K562 (cell line): Measurements from ENCODE around the gene CDKN2B-AS1. TPM values are rescaled to one million over a fixed set of nuclear protein-coding genes. Genes with fewer than 3 reads are reported as not detected.

Experiments
- ATAC-seq: fragments of 200-7000 bp; cut with Tn5 transposase; 3 replicates; pipeline ENCODE4 v1.9.1; 2020; ENCODE audit warnings: moderate library complexity
- BruUV-seq: library from RNA; stranded (reverse); fragments of 400-500 nt; replicated peaks from 2 replicates; lab custom pipeline; 2021; lab: Mats Ljungman, UMichigan
- CTCF ChIA-PET: fragments of 300-600 bp; formaldehyde crosslinking; extraction: SDS; loops from one replicate; lab custom pipeline; 2021; ENCODE audit warnings: low intra/inter-chr PET ratio; lab: Yijun Ruan, JAX
- POLR2A ChIA-PET: fragments of 300-600, 350-650 bp; sonication (Branson Sonifier 250); formaldehyde crosslinking; extraction: SDS; loops from one replicate; lab custom pipeline; 2021; ENCODE audit warnings: antibody characterized with exemption, inconsistent platforms; lab: Yijun Ruan, JAX
- DNase-seq, 4 experiments: peaks; one replicate each; pipeline versions ENCODE4 v3.0.0 to v3.0.0-alpha.2; 2011 to 2018; ENCODE audit warnings: low spot score in 3 of 4, mixed read lengths in 3 of 4; ENCODE audit errors: extremely low read depth in 1 of 4
- FAIRE-seq: peaks from 2 replicates; lab custom pipeline; 2011; peaks lifted over from hg19 to GRCh38; lab: Jason Lieb, UNC
- H2AFZ ChIP-seq: 2 replicates; pipeline ENCODE4 v1.6.0; 2011; ENCODE audit warnings: low read depth, low read length, control low read depth, inconsistent platforms
- H3K27ac ChIP-seq: fragments of 200-600 bp; 3 replicates; pipeline ENCODE4 v1.8.0; 2011; ENCODE audit warnings: low read depth, mild to moderate bottlenecking, control low read depth, inconsistent platforms, low read length, moderate library complexity, mixed read lengths; ENCODE audit errors: extremely low read depth
- H3K27me3 ChIP-seq, 2 experiments: fragments of 300-600 bp in 1 of 2; 2 replicates in 1 of 2; 3 replicates in 1 of 2; pipeline versions ENCODE4 v1.6.0 to v1.8.0; 2011; ENCODE audit warnings: inconsistent platforms in 2 of 2, low read length in 2 of 2, mild to moderate bottlenecking in 1 of 2, mixed read lengths in 1 of 2, moderate library complexity in 1 of 2; ENCODE audit not compliant: control insufficient read depth in 2 of 2, insufficient read depth in 2 of 2
- H3K36me3 ChIP-seq: fragments of 300-600 bp; 3 replicates; pipeline ENCODE4 v1.8.0; 2011; ENCODE audit warnings: mild to moderate bottlenecking, low read length, inconsistent platforms; ENCODE audit not compliant: control insufficient read depth, insufficient read depth
- H3K4me1 ChIP-seq, 2 experiments: fragments of 200-600 bp in 1 of 2; replicated peaks in 1 of 2; 2 replicates in 1 of 2; 3 replicates in 1 of 2; pipeline versions ENCODE4 v1.5.1 to v1.8.0; 2011; ENCODE audit warnings: inconsistent platforms in 2 of 2, low read length in 2 of 2, mild to moderate bottlenecking in 1 of 2, mixed read lengths in 1 of 2, moderate library complexity in 1 of 2; ENCODE audit not compliant: control insufficient read depth in 2 of 2, insufficient read depth in 2 of 2
- H3K4me2 ChIP-seq: 2 replicates; pipeline ENCODE4 v1.6.1; 2011; ENCODE audit warnings: low read length, control low read depth, inconsistent platforms, mixed read lengths; ENCODE audit not compliant: insufficient read depth
- H3K4me3 ChIP-seq: fragments of 200-600 bp; sonication (generic), shearing (Covaris generic); 2 replicates; pipeline ENCODE4 v1.5.1; 2016; ENCODE audit warnings: control low read depth, inconsistent platforms
- H3K79me2 ChIP-seq: fragments of 200-600 bp; 3 replicates; pipeline ENCODE4 v1.8.0; 2011; ENCODE audit warnings: low read length, inconsistent platforms; ENCODE audit not compliant: control insufficient read depth, insufficient read depth
- H3K9ac ChIP-seq, 2 experiments: 2 replicates each; pipeline versions ENCODE4 v1.6.0 to v1.6.1; 2011; ENCODE audit warnings: low read depth in 2 of 2, low read length in 2 of 2, control low read depth in 1 of 2, inconsistent platforms in 1 of 2, mild to moderate bottlenecking in 1 of 2, mixed read lengths in 1 of 2; ENCODE audit not compliant: insufficient read depth in 1 of 2
- H3K9me1 ChIP-seq: one replicate; pipeline ENCODE4 v1.6.0; 2011; ENCODE audit warnings: inconsistent platforms, mild to moderate bottlenecking, low read length, moderate library complexity; ENCODE audit not compliant: control insufficient read depth, insufficient read depth
- H3K9me3 ChIP-seq: replicated peaks from 2 replicates; pipeline ENCODE4 v1.5.1; 2011; ENCODE audit warnings: low read depth, low read length, inconsistent platforms; ENCODE audit not compliant: control insufficient read depth, insufficient read depth
- H4K20me1 ChIP-seq: replicated peaks from 2 replicates; pipeline ENCODE4 v1.6.1; 2011; ENCODE audit warnings: low read length, inconsistent platforms, mixed read lengths; ENCODE audit not compliant: control insufficient read depth, insufficient read depth
- CREBBP ChIP-seq: IDR thresholded peaks from one replicate; pipeline ENCODE4 v1.6.1; 2012; ENCODE audit warnings: low read depth, mild to moderate bottlenecking, control low read depth, inconsistent platforms, low read length
- CTBP1 ChIP-seq: fragments of 450-650 bp; IDR thresholded peaks from 2 replicates; pipeline ENCODE4 v1.6.1; 2016; ENCODE audit warnings: borderline replicate concordance
- HLTF ChIP-seq: fragments of 450-650 bp; IDR thresholded peaks from 2 replicates; pipeline ENCODE4 v1.6.1; 2016
- IFI16 ChIP-seq: fragments of 250-450 bp; sonication (Bioruptor Pico); IDR thresholded peaks from 2 replicates; pipeline ENCODE4 v2.1.2; 2022; ENCODE audit warnings: mild to moderate bottlenecking, inconsistent platforms
- POLR3G ChIP-seq: IDR thresholded peaks from 2 replicates; pipeline ENCODE4 v1.6.1; 2011; ENCODE audit not compliant: insufficient read length, insufficient replicate concordance; ENCODE audit errors: extremely low read depth
- POU5F1 ChIP-seq: fragments of 150-350 bp; IDR thresholded peaks from 2 replicates; pipeline ENCODE4 v1.6.1; 2014; ENCODE audit warnings: borderline replicate concordance, low read length, low read depth, mild to moderate bottlenecking; ENCODE audit not compliant: partially characterized antibody
- RBM34 ChIP-seq: fragments of 200-400 bp; formaldehyde crosslinking; IDR thresholded peaks from 2 replicates; pipeline ENCODE4 v1.6.1; 2018; ENCODE audit warnings: low read length, borderline replicate concordance; ENCODE audit not compliant: insufficient read depth
- SETDB1 ChIP-seq: IDR thresholded peaks from one replicate; pipeline ENCODE4 v1.6.1; 2012; ENCODE audit warnings: low read length, control low read depth, inconsistent platforms
- TEAD4 ChIP-seq, 2 experiments: sonication (generic) in 1 of 2; formaldehyde crosslinking in 1 of 2; IDR thresholded peaks; 2 replicates each; pipeline versions ENCODE4 v1.6.1 to v1.8.0; 2012 to 2022; ENCODE audit warnings: borderline replicate concordance in 1 of 2, inconsistent platforms in 1 of 2, low read length in 1 of 2, mild to moderate bottlenecking in 1 of 2, missing genetic modification reagents in 1 of 2
- XRCC5 ChIP-seq: fragments of 200-400 bp; formaldehyde crosslinking; IDR thresholded peaks from 2 replicates; pipeline ENCODE4 v1.6.1; 2017; ENCODE audit warnings: low read depth, mild to moderate bottlenecking, low read length
- ZFX ChIP-seq: sonication (generic); formaldehyde crosslinking; IDR thresholded peaks from 2 replicates; pipeline ENCODE4 v1.8.0; 2022; ENCODE audit warnings: mild to moderate bottlenecking, missing genetic modification reagents, moderate library complexity
- ZNF134 ChIP-seq: fragments of 250-450 bp; sonication (Bioruptor Pico); conservative IDR thresholded peaks from 2 replicates; pipeline ENCODE4 v1.4.0; 2020
- WGBS: fragments of 100-300 bp; shearing (Covaris generic); methylation state at CpG from one replicate; pipeline ENCODE4 v1.1.6; 2016; ENCODE audit warnings: low coverage, mixed read lengths; ENCODE audit not compliant: insufficient coverage; ENCODE audit errors: missing lambda C conversion rate; 5-methylcytosine and 5-hydroxymethylcytosine counted together
- in situ Hi-C: fragments of 300-500 bp; cut with MboI; formaldehyde crosslinking; loops from 4 replicates; pipeline ENCODE4 v1.15.0; 2018; ENCODE audit warnings: inconsistent platforms, mixed read lengths
- intact Hi-C: fragments of 100-400 bp; cut with micrococcal nuclease; formaldehyde crosslinking; loops from 2 replicates; pipeline ENCODE4 v1.14.2; 2022
- polyA plus RNA-seq, 8 experiments: library from polyadenylated mRNA; depleted of rRNA in 4 of 8; stranded (reverse) in 5 of 8; unstranded in 3 of 8; fragments of >200 nt; fragmentation: Nextera tagmentation in 2 of 8; fragmentation: Illumina TruSeq in 1 of 8; extraction: Ambion mirVana in 2 of 8; extraction: Trizol in 1 of 8; gene quantifications; 2 replicates each; pipeline versions ENCODE4 v1.2.1 to v1.2.3, GENCODE V29; 2011 to 2014; ENCODE audit warnings: inconsistent platforms in 1 of 8, missing spikeins in 1 of 8
- total RNA-seq, 7 experiments: library from RNA; depleted of rRNA in 6 of 7; stranded (reverse); fragments of >200 nt in 6 of 7; fragmentation: Illumina TruSeq in 2 of 7; extraction: Trizol in 2 of 7; gene quantifications; 2 replicates each; pipeline versions ENCODE4 v1.2.1 to v1.2.3, GENCODE V29; 2011 to 2021; ENCODE audit warnings: low replicate concordance in 1 of 7
- TF ChIP-seq, protein P1 (sequence below): sonication (generic); formaldehyde crosslinking; IDR thresholded peaks from 2 replicates; pipeline ENCODE4 v1.8.0; 2023; ENCODE audit warnings: mild to moderate bottlenecking, missing genetic modification reagents
- TF ChIP-seq, protein P2 (sequence below): fragments of 250-450 bp; sonication (Bioruptor Pico); IDR thresholded peaks from 2 replicates; pipeline ENCODE4 v1.5.0; 2021; ENCODE audit warnings: mild to moderate bottlenecking, moderate library complexity
- TF ChIP-seq, protein P3 (sequence below): fragments of 450-650 bp; IDR thresholded peaks from 2 replicates; pipeline ENCODE4 v1.6.1; 2016; ENCODE audit warnings: borderline replicate concordance

Gene CDKN2B-AS1
- total and polyA plus RNA-seq, 9 of the 15 experiments (the other 6 are each of a cell fraction or from before 2014, with no cell fraction given) = not detected

DNA sequence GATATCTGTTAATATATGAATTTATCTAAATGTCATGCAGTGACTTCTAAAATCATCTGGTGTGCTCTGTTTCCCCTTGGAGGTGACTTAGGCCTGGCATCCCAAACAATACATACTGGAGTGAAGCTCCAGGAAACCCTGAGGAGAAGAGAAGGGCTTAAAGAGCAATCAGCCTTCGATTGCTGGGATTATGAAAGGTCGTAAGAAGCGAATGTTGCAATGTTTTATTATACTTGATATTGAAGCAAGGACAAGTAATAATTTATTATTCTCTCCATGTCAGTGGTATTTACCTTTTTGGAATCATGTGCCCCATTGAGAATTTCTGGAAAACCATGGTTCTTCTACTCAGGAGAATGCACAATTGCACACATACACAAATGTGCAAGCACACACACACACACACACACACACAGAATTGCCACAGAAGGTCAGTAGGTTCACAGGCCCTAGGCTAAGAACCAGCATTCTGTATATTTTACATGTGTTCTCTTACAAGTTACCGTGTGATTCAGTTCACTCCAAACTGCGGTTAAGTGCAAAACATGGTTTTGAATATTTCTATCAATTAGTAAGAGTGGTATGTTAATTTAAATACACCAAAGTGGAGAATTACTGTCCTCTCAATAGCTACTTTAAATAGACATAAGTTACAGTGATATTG lies 93.6 kb downstream of the CDKN2B-AS1 start:
- H3K36me3 ChIP-seq = no peaks in the 10 kb centered on the region
- POLR2A ChIA-PET = no interaction called here
- no peak overlapping the region for H3K4me3 ChIP-seq
- WGBS = no CpG with 5 or more reads among the region's 5 CpGs
- no peaks in the 10 kb centered on the region for H3K9me1 ChIP-seq
- in situ Hi-C loops = no loop called here
- H2AFZ ChIP-seq = no peak overlapping the region
- H3K4me1 ChIP-seq = no peaks in the 10 kb centered on the region
- ATAC-seq = no peak
- H3K9ac ChIP-seq = no peak overlapping the region
- CTCF ChIA-PET = no interaction called here
- H4K20me1 ChIP-seq = no peaks in the 10 kb centered on the region
- no peak for TF ChIP-seq POLR3G
- no peak for TF ChIP-seq ZFX (CRISPR knock-in tag)
- TF ChIP-seq TEAD4 (IDR thresholded peaks at IDR 0.05; ENCODE audit: low read length) = no peak
- no peak for TF ChIP-seq TEAD4 (CRISPR knock-in tag; IDR thresholded peaks at IDR 0.05; ENCODE audit: borderline replicate concordance)
- no peak for TF ChIP-seq ZNF134 (CRISPR knock-in tag)
- TF ChIP-seq SETDB1 = no peak
- TF ChIP-seq, protein P1, sequence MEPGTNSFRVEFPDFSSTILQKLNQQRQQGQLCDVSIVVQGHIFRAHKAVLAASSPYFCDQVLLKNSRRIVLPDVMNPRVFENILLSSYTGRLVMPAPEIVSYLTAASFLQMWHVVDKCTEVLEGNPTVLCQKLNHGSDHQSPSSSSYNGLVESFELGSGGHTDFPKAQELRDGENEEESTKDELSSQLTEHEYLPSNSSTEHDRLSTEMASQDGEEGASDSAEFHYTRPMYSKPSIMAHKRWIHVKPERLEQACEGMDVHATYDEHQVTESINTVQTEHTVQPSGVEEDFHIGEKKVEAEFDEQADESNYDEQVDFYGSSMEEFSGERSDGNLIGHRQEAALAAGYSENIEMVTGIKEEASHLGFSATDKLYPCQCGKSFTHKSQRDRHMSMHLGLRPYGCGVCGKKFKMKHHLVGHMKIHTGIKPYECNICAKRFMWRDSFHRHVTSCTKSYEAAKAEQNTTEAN = no peak
- no peak for TF ChIP-seq IFI16
- TF ChIP-seq POU5F1 = no peak
- TF ChIP-seq CTBP1 = no peak
- TF ChIP-seq CREBBP = no peak
- no peak for TF ChIP-seq RBM34
- no peak for TF ChIP-seq HLTF
- TF ChIP-seq XRCC5 = no peak
- TF ChIP-seq, protein P2, sequence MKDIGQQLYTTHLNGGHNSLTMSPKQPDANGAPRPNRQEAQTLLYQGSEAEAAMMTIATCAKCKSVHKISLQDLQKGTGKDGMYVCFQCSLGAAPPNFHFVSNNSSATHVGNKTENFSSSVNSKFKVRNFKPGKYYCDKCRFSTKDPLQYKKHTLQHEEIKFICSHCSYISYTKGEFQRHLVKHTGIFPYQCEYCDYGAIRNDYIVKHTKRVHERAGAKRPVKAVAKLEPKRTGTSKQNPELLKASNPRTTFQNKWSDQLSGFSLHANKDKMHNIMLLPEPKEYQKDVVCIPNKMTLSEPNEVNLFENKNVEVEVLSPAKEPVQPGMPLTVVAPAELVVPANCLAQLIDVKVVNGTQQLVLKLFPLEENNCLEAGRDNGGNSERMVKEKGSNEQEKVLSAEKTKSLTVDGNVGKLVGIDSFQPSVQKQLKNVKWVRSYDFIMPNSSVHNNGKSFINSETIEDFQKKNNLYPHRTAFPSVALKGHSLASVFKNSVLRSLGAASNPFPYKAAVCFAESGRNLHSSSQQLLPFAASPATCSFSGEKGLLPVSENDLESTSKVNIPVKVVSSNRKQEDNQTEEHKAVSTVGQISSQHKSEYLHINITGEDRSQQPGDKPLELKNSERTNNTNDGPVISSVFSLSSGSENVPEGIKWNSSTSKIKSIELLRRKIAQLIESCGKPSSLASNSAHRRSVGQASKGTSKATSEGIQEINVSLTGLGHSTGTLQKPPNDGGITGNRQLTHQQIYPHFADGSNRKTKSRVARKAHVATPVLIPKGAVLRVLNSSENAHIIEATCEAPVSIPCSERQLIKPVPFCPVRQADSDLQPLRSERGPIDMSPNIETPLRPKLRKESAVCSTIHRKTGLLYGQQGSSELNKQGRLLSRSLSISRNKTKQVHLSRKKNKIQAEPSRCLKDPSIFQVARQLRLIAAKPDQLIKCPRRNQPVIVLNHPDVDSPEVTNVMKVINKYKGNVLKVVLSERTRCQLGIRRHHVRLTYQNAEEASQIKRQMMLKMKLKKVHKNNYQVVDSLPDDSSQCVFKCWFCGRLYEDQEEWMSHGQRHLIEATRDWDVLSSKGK (CRISPR knock-in tag) = no peak
- TF ChIP-seq, protein P3, sequence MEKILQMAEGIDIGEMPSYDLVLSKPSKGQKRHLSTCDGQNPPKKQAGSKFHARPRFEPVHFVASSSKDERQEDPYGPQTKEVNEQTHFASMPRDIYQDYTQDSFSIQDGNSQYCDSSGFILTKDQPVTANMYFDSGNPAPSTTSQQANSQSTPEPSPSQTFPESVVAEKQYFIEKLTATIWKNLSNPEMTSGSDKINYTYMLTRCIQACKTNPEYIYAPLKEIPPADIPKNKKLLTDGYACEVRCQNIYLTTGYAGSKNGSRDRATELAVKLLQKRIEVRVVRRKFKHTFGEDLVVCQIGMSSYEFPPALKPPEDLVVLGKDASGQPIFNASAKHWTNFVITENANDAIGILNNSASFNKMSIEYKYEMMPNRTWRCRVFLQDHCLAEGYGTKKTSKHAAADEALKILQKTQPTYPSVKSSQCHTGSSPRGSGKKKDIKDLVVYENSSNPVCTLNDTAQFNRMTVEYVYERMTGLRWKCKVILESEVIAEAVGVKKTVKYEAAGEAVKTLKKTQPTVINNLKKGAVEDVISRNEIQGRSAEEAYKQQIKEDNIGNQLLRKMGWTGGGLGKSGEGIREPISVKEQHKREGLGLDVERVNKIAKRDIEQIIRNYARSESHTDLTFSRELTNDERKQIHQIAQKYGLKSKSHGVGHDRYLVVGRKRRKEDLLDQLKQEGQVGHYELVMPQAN = no peak
- no peaks in the 10 kb centered on the region for H3K79me2 ChIP-seq
- H3K9me3 ChIP-seq = no peaks in the 10 kb centered on the region
- no TSS peak for BruUV-seq
- no peak for FAIRE-seq
- H3K27ac ChIP-seq = no peak overlapping the region
- no peaks in the 10 kb centered on the region for H3K27me3 ChIP-seq
- intact Hi-C loops = no loop called here
- no peak for DNase-seq
- no peak overlapping the region for H3K4me2 ChIP-seq
